A673 (cell line): ENCODE results near the gene SCGB1A1. TPM values are rescaled to one million over a fixed set of nuclear protein-coding genes. Genes with fewer than 3 reads are reported as not detected.

Experiments used
- BruUV-seq: library from RNA; stranded (reverse); fragments of 400-500 nt; replicated peaks from 2 replicates; lab custom pipeline; 2021; lab: Mats Ljungman, UMichigan
- CTCF ChIA-PET: fragments of 300-600 bp; sonication (Branson Sonifier 250); formaldehyde crosslinking; loops from one replicate; lab custom pipeline; 2022; ENCODE audit warnings: antibody characterized with exemption; lab: Charles Lee
- POLR2A ChIA-PET: fragments of 300-600 bp; sonication (Branson Sonifier 250); formaldehyde crosslinking; loops from one replicate; lab custom pipeline; 2022; ENCODE audit warnings: antibody characterized with exemption; ENCODE audit not compliant: low non-redundant PET; lab: Charles Lee
- DNase-seq: peaks from one replicate; pipeline ENCODE4 v3.0.0-alpha.2; 2015; ENCODE audit warnings: low spot score
- H3K27ac ChIP-seq: fragments of 200-600 bp; sonication (generic); 2 replicates; pipeline ENCODE4 v1.5.1; 2016; ENCODE audit warnings: mixed run types, low read depth, mild to moderate bottlenecking, mixed read lengths, antibody characterized with exemption, low read length; ENCODE audit not compliant: poor library complexity, severe bottlenecking
- H3K27me3 ChIP-seq: fragments of 200-600 bp; sonication (generic); replicated peaks from 2 replicates; pipeline ENCODE4 v1.6.1; 2017; ENCODE audit warnings: mixed run types, low read depth, mild to moderate bottlenecking, mixed read lengths, antibody characterized with exemption, low read length; ENCODE audit not compliant: insufficient read depth, poor library complexity
- H3K36me3 ChIP-seq: fragments of 200-600 bp; sonication (generic); 2 replicates; pipeline ENCODE4 v1.6.1; 2016; ENCODE audit warnings: mixed run types, mild to moderate bottlenecking, mixed read lengths, antibody characterized with exemption, low read length; ENCODE audit not compliant: insufficient read depth, poor library complexity, severe bottlenecking
- H3K4me1 ChIP-seq: fragments of 200-600 bp; sonication (generic); 2 replicates; pipeline ENCODE4 v1.6.1; 2017; ENCODE audit warnings: mixed run types, mild to moderate bottlenecking, mixed read lengths, antibody characterized with exemption, low read length; ENCODE audit not compliant: insufficient read depth, poor library complexity, severe bottlenecking
- H3K4me3 ChIP-seq: fragments of 200-600 bp; sonication (generic); 2 replicates; pipeline ENCODE4 v1.5.1; 2016; ENCODE audit warnings: low read depth, mixed run types, mild to moderate bottlenecking, mixed read lengths, low read length; ENCODE audit not compliant: poor library complexity, severe bottlenecking
- H3K9me3 ChIP-seq: fragments of 200-600 bp; sonication (generic); 2 replicates; pipeline ENCODE4 v1.6.1; 2016; ENCODE audit warnings: mixed run types, low read depth, mild to moderate bottlenecking, mixed read lengths, antibody characterized with exemption, low read length; ENCODE audit not compliant: poor library complexity, severe bottlenecking
- CTCF ChIP-seq: fragments of 300-800, 200-600 bp; sonication (generic); conservative IDR thresholded peaks from 2 replicates; pipeline ENCODE4 v1.5.1; 2017; ENCODE audit warnings: low read depth, mild to moderate bottlenecking, antibody characterized with exemption, low read length, moderate library complexity, mixed read lengths
- EZH2 ChIP-seq: fragments of 200-600 bp; sonication (generic); IDR thresholded peaks from 2 replicates; pipeline ENCODE4 v1.6.1; 2017; ENCODE audit warnings: borderline replicate concordance, low read depth, mild to moderate bottlenecking, mixed read lengths, antibody characterized with exemption, low read length; ENCODE audit not compliant: poor library complexity, severe bottlenecking
- intact Hi-C: fragments of 100-400 bp; cut with micrococcal nuclease; formaldehyde crosslinking; loops from one replicate; pipeline ENCODE4 v1.10.0; 2022; ENCODE audit not compliant: unreplicated experiment
- total RNA-seq: library from RNA; stranded (reverse); gene quantifications from 2 replicates; pipeline ENCODE4 v1.2.3, GENCODE V29; 2021

SCGB1A1 gene
- total RNA-seq, 1 experiment from 2014 or later: not detected

GRCh38 chr11:62457478-62457877 is 38.6 kb downstream of the SCGB1A1 start:
- POLR2A ChIA-PET: interaction anchor here (0.6 kb wide), 1 partner anchor 11 kb away, joined by 3 read pairs; no protein-coding TSS in a partner anchor
- TF ChIP-seq CTCF (no peak), EZH2 (no peak)
- Histone ChIP-seq H3K27me3 (no peaks in the 10 kb centered on the region), H3K36me3 (no peaks in the 10 kb centered on the region), H3K9me3 (no peaks in the 10 kb centered on the region), H3K4me1 (no peaks in the 10 kb centered on the region), H3K27ac (no peak overlapping the region), H3K4me3 (no peak overlapping the region)
- no TSS peak for BruUV-seq
- intact Hi-C loops: no loop called here
- no peak for DNase-seq
- CTCF ChIA-PET: interaction anchor here (0.6 to 1.4 kb wide), 2 partner anchors 33 to 35 kb away, joined by 7 to 9 read pairs; no protein-coding TSS in a partner anchor

GRCh38 chr11:62458212-62459002 is 39.6 kb downstream of the SCGB1A1 start:
- no peak for DNase-seq
- Histone ChIP-seq H3K4me3 (no peak overlapping the region), H3K4me1 (no peaks in the 10 kb centered on the region), H3K27ac (no peak overlapping the region), H3K27me3 (no peaks in the 10 kb centered on the region), H3K36me3 (no peaks in the 10 kb centered on the region), H3K9me3 (no peaks in the 10 kb centered on the region)
- ChIA-PET CTCF (interaction anchor here (0.6 to 1.4 kb wide), 2 partner anchors 34 to 36 kb away, joined by 7 to 9 read pairs; no protein-coding TSS in a partner anchor), POLR2A (interaction anchor here (0.6 kb wide), 1 partner anchor 10 kb away, joined by 3 read pairs; no protein-coding TSS in a partner anchor)
- TF ChIP-seq EZH2 (no peak), CTCF (no peak)
- intact Hi-C loops: no loop called here
- BruUV-seq: no TSS peak

- Histone ChIP-seq H3K27ac (no peak overlapping the region), H3K4me3 (no peak overlapping the region), H3K36me3 (no peaks in the 10 kb centered on the region), H3K27me3 (no peaks in the 10 kb centered on the region), H3K4me1 (no peaks in the 10 kb centered on the region), H3K9me3 (no peaks in the 10 kb centered on the region)
- ChIA-PET CTCF (interaction anchor here (1.4 kb wide), 1 partner anchor 34 kb away, joined by 7 read pairs; no protein-coding TSS in a partner anchor), POLR2A (no interaction called here)
- no TSS peak for BruUV-seq
- intact Hi-C loops: no loop called here
- DNase-seq: no peak
- TF ChIP-seq EZH2: no peak
- TF ChIP-seq CTCF: no peak
These were observed 40.2 kb downstream of the SCGB1A1 start for GRCh38 chr11:62459080-62459479.
